Esophagus squamous epithelium (tissue), 5 donors: ENCODE measurements around the gene TRH. TPM values are rescaled to one million over a fixed set of nuclear protein-coding genes. Genes with fewer than 3 reads are reported as not detected.

ENCODE experiments used
- DNase-seq: peaks from one replicate; lab custom pipeline; 2025; lab: John Stamatoyannopoulos, UW
- H3K27ac ChIP-seq, 4 donors: fragments of 200-600 bp; sonication (generic); one replicate each; pipeline ENCODE4 v1.5.1; 2016 to 2019; ENCODE audit warnings: mild to moderate bottlenecking in 1 of 4
- H3K27me3 ChIP-seq, 4 donors: fragments of 200-600 bp; sonication (generic); 1 replicate in 3 of 4; 2 replicates in 1 of 4; pipeline versions ENCODE4 v1.5.1 to v1.6.0; 2017 to 2021; ENCODE audit warnings: antibody characterized with exemption in 1 of 4
- H3K36me3 ChIP-seq, 3 donors: fragments of 200-600 bp; sonication (generic); one replicate each; pipeline ENCODE4 v1.5.1; 2016 to 2019
- H3K4me1 ChIP-seq, 3 donors: fragments of 200-600 bp; sonication (generic); one replicate each; pipeline ENCODE4 v1.5.1; 2017 to 2019
- H3K4me3 ChIP-seq, 4 donors: fragments of 200-600 bp; sonication (generic); 1 replicate in 3 of 4; 2 replicates in 1 of 4; pipeline ENCODE4 v1.5.1; 2016 to 2019; ENCODE audit warnings: mild to moderate bottlenecking in 2 of 4, moderate library complexity in 1 of 4
- H3K9me3 ChIP-seq, 3 donors: fragments of 200-600 bp; sonication (generic); one replicate each; pipeline ENCODE4 v1.5.1; 2016 to 2019
- POLR2A ChIP-seq, 4 donors: fragments of 450-650 bp; IDR thresholded peaks; one replicate each; pipeline ENCODE4 v1.6.1; 2017; ENCODE audit warnings: antibody characterized with exemption in 4 of 4, mild to moderate bottlenecking in 4 of 4, moderate library complexity in 3 of 4
- WGBS, 2 donors: methylation state at CpG; one replicate each; pipeline ENCODE4 v1.1.5; 2018; 5-methylcytosine and 5-hydroxymethylcytosine counted together
- intact Hi-C: fragments of 100-400 bp; cut with DNase I; formaldehyde crosslinking; loops from one replicate; pipeline ENCODE4 v1.15.0; 2022
- total RNA-seq, 4 donors: library from RNA; depleted of rRNA; stranded (reverse); fragments of >200 nt; gene quantifications; one replicate each; pipeline ENCODE4 v1.1.0, GENCODE V29; 2016
- TF ChIP-seq, protein P1 (sequence below), 6 experiments: fragments of 450-650 bp in 4 of 6; fragments of 200-600 bp in 2 of 6; sonication (generic) in 2 of 6; IDR thresholded peaks; one replicate each; pipeline ENCODE4 v1.5.1; 2016 to 2019; ENCODE audit warnings: antibody characterized with exemption in 6 of 6, mild to moderate bottlenecking in 4 of 6, moderate library complexity in 4 of 6
- donor health status: DM: yes; HTN: yes; CAD: no.

Gene TRH
- total RNA-seq, 4 donors from 2014 or later = not detected

DNA sequence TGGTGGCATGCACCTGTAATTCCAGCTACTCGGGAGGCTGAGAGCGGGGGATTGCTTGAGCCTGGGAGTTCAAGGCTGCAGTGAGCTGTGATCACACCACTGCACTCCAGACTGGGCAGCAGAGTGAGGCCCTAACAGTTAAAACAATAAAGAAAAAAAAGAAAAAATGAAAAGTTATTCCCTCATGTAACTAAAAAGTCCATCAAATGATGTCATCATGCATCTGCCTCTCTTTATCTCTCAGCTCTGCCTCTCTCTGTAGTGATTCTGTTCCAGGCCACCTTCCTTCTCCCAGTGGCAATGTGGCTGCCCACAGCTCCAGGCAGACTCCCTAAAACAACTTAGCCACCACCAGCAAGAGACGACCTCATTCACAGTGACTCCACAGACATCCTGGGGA is 31.5 kb upstream of the TRH start:
- no peak for DNase-seq
- no peaks in the 10 kb centered on the region for H3K4me1 ChIP-seq
- TF ChIP-seq POLR2A (IDR thresholded peaks at IDR 0.05) = no peak
- TF ChIP-seq, protein P1, sequence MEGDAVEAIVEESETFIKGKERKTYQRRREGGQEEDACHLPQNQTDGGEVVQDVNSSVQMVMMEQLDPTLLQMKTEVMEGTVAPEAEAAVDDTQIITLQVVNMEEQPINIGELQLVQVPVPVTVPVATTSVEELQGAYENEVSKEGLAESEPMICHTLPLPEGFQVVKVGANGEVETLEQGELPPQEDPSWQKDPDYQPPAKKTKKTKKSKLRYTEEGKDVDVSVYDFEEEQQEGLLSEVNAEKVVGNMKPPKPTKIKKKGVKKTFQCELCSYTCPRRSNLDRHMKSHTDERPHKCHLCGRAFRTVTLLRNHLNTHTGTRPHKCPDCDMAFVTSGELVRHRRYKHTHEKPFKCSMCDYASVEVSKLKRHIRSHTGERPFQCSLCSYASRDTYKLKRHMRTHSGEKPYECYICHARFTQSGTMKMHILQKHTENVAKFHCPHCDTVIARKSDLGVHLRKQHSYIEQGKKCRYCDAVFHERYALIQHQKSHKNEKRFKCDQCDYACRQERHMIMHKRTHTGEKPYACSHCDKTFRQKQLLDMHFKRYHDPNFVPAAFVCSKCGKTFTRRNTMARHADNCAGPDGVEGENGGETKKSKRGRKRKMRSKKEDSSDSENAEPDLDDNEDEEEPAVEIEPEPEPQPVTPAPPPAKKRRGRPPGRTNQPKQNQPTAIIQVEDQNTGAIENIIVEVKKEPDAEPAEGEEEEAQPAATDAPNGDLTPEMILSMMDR (IDR thresholded peaks at IDR 0.05) = no peak
- no peak overlapping the region for H3K4me3 ChIP-seq
- H3K27ac ChIP-seq = no peak overlapping the region
- peaks cover 0 to 7% (median 0%) of the 10 kb centered on the region in 4 donors for H3K27me3 ChIP-seq
- peaks cover 0 to 7% (median 0%) of the 10 kb centered on the region in 3 donors for H3K9me3 ChIP-seq
- intact Hi-C loops = loop anchor here (10.0 kb wide), 1 partner anchor 152 kb away; no protein-coding TSS in a partner anchor
- H3K36me3 ChIP-seq = no peaks in the 10 kb centered on the region
- 74 to 78% methylated on average over 2 to 3 of the region's 3 CpGs for WGBS, 2 donors

DNA sequence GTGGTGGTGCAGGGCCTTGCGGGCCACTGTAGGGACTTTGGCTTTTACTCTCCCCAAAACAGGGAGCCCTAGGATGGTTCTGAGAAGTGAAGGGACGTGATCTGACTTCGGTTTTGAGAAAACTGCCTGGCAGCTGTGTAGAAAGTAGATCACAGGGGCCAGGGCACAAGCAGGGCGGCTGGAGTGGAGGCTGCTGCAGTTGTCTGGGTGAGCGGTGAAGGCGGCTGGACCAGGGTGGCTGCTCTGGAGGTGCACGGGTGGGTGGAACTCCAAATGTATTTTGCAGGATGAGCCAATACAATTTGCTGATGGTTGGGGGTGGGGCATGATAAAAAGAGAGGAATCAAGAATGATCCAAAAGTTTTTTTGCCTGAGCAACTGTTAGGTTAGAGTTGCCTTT is 29.8 kb upstream of the TRH start:
- Histone ChIP-seq H3K27ac (no peak overlapping the region), H3K27me3 (peaks cover 0 to 9% (median 0%) of the 10 kb centered on the region in 4 donors), H3K4me3 (no peak overlapping the region), H3K9me3 (peaks cover 0 to 7% (median 0%) of the 10 kb centered on the region in 3 donors), H3K4me1 (no peaks in the 10 kb centered on the region), H3K36me3 (no peaks in the 10 kb centered on the region)
- intact Hi-C loops = loop anchor here (10.0 kb wide), 1 partner anchor 150 kb away; no protein-coding TSS in a partner anchor
- DNase-seq = no peak
- WGBS, 2 donors = 84 to 91% methylated on average over 7 of the region's 7 CpGs
- no peak for TF ChIP-seq POLR2A (IDR thresholded peaks at IDR 0.05)
- TF ChIP-seq, protein P1 (IDR thresholded peaks at IDR 0.05) = no peak

DNA sequence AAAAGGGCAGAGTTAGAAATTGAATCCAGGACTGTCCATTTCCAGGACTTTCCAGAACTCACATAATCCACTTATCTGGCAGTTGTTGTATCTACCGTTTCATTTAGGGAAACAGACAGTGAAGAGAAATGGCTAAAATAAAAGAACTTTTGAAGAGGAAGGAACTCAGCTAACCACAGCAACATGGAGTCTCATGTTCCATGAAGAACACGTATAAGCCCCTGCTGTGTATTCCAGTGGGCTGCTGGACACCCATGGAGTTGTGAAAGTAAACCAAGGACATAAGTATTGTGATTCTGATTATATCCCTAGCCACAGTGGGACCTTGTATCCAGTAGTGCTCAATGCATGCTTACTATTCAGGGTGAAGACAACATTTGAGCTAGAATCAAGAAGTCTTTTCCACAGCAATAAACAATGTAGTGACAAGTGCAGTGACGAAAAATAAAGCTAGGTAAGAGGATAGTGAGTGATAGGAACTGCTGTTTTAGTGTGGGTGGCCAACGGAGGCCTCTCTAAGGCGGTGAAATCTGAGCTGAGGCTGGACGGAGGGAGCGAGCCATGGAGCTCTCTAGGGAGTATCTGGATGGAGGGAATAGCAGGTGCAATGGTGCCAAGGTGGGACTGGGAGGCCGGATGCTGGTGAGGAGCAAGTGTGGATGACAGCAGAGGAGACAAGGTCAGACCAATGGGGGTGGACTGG is 26.8 kb upstream of the TRH start:
- no peak overlapping the region for H3K27ac ChIP-seq
- DNase-seq = no peak
- no peaks in the 10 kb centered on the region for H3K4me1 ChIP-seq
- peaks cover 0 to 7% (median 0%) of the 10 kb centered on the region in 3 donors for H3K9me3 ChIP-seq
- H3K27me3 ChIP-seq = peaks cover 0 to 12% (median 0%) of the 10 kb centered on the region in 4 donors
- H3K4me3 ChIP-seq = no peak overlapping the region
- TF ChIP-seq POLR2A (IDR thresholded peaks at IDR 0.05) = no peak
- TF ChIP-seq, protein P1 (IDR thresholded peaks at IDR 0.05) = no peak
- no peaks in the 10 kb centered on the region for H3K36me3 ChIP-seq
- intact Hi-C loops = loop anchor here (10.0 kb wide), 1 partner anchor 147 kb away; no protein-coding TSS in a partner anchor
- WGBS, 2 donors = 65 to 73% methylated on average over 8 of the region's 8 CpGs

DNA sequence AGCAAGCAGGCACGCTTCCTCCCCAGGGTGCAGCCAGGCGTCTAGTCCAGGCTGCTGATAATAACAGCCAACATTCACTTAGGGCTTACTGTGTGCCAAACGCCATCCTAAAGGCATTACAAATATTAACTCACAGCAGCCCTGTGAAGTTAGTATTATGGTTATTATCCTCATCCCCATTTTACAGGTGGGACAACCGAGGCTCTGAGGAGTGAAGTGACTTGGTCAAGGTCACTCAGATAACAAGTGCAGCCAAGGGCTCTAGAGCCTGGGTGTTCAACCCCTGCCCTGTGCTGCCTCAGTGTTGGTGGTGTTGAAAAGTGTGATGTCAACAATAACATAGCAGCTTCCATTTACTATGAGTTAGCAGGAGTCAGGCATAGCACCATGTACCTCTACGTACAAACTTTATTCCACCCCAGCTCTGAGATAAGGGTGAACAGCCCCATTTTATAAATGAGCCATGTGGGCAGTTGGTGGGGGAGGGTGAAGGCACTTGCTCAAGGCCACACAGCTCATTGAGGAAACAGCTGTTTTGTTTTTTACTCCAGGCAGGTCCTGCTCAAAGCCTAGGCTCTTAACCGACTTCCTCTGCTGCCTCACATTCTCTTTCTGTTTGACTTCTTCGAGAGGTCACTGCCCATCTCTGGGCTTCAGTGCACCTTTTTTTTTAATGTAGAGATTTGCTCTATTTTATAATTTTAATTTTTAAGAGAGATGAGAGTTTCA is 24.0 kb upstream of the TRH start:
- TF ChIP-seq, protein P1 (IDR thresholded peaks at IDR 0.05) = no peak
- TF ChIP-seq POLR2A (IDR thresholded peaks at IDR 0.05) = no peak
- Histone ChIP-seq H3K4me3 (no peak overlapping the region), H3K36me3 (no peaks in the 10 kb centered on the region), H3K4me1 (no peaks in the 10 kb centered on the region), H3K27me3 (peaks cover 0 to 24% (median 0%) of the 10 kb centered on the region in 4 donors), H3K27ac (no peak overlapping the region), H3K9me3 (peaks cover 0 to 7% (median 0%) of the 10 kb centered on the region in 3 donors)
- WGBS, 2 donors = 60 to 65% methylated on average over 5 to 7 of the region's 7 CpGs
- intact Hi-C loops = no loop called here
- DNase-seq = no peak
